GM12891 (cell line): ENCODE measurements around the gene ERICH4.

ENCODE experiments used
- PAX5 ChIP-seq: IDR thresholded peaks from 2 replicates; pipeline ENCODE4 v1.6.1; 2011; ENCODE audit warnings: low read length, moderate library complexity, mild to moderate bottlenecking; ENCODE audit not compliant: insufficient read depth, severe bottlenecking
- POLR2A ChIP-seq: IDR thresholded peaks from 2 replicates; pipeline ENCODE4 v1.6.1; 2011; ENCODE audit warnings: low read depth, low read length, control low read depth
- POLR2AphosphoS5 ChIP-seq: IDR thresholded peaks from 2 replicates; pipeline ENCODE4 v1.6.1; 2011; ENCODE audit warnings: low read depth, low read length, control low read depth
- SPI1 ChIP-seq: IDR thresholded peaks from 2 replicates; pipeline ENCODE4 v1.6.1; 2011; ENCODE audit warnings: low read depth, low read length, control low read depth
- TAF1 ChIP-seq: IDR thresholded peaks from 2 replicates; pipeline ENCODE4 v1.6.1; 2011; ENCODE audit warnings: low read depth, low read length, control low read depth

DNA sequence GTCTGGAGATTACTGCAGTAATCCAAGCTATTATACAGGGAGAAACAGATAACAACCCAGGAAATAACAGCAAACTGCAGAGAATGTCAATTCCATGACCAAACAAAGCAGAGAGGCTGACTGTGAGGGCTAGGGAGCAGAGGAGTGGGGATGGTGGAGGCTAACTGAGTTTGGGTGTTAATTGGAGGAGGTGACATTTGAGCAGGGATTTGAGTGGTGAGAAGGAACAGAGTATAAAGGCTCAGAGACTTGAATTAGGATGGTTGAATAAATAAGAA, 6.3 kb upstream of the ERICH4 start:
- TF ChIP-seq POLR2A (no peak), TAF1 (no peak), POLR2AphosphoS5 (no peak), PAX5 (no peak), SPI1 (no peak)
